GM18861 (cell line): ENCODE measurements around the gene CD19.
"Not testable (repeated sequence)": the region's sequence is repeated elsewhere in the genome, so short reads cannot be mapped to it uniquely, and the experiment has no call there.

ENCODE experiments used
- ATAC-seq: cut with Tn5 transposase; IDR thresholded peaks from one replicate; pipeline ENCODE4 v1.9.1; 2021; ENCODE audit not compliant: unreplicated experiment

Gene CD19

DNA sequence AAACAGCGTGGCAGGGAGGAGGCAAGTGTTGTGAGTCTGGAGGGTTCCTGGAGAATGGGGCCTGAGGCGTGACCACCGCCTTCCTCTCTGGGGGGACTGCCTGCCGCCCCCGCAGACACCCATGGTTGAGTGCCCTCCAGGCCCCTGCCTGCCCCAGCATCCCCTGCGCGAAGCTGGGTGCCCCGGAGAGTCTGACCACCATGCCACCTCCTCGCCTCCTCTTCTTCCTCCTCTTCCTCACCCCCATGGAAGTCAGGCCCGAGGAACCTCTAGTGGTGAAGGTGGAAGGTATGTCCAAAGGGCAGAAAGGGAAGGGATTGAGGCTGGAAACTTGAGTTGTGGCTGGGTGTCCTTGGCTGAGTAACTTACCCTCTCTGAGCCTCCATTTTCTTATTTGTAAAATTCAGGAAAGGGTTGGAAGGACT is at the start of gene CD19:
Gene CD19 (plus strand): TSS at position 171 of the 425 bp plus-strand sequence. CDS start 30 bp downstream, at position 201.
- ATAC-seq: no peak

DNA sequence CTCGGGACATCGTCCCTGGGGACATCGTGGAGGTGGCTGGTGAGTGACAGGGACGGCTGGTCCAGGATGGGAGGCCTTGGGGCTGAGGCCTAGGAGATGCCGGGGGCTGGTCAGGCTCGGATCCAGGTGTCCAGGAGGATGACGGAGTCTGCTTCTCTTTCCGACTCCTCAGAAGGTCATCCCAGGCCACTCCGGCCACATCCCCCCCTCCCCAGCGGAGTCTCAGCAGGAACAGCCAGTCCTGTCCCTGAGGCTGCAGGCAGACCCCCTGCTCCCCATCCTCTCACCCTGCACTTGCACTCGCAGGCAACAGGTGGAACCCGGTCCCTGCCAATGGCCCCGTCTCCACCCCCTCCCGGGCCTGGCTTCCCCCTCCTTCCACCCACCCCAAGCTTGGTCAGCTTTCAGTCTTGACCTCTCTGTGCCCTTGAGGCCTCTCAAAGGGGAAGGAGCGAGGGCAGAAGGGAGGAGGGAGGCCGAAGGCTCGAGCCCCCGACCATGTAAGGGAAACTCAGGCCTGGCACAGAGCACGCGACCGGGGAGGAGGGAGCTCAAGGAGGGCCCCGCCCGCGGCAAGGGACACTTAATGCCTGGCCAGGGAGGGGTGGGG is 49.1 kb upstream of the CD19 start:
- ATAC-seq: no peak

GRCh38 chr16:28883221-28883996 is 48.4 kb upstream of the CD19 start:
- no peak for ATAC-seq

DNA sequence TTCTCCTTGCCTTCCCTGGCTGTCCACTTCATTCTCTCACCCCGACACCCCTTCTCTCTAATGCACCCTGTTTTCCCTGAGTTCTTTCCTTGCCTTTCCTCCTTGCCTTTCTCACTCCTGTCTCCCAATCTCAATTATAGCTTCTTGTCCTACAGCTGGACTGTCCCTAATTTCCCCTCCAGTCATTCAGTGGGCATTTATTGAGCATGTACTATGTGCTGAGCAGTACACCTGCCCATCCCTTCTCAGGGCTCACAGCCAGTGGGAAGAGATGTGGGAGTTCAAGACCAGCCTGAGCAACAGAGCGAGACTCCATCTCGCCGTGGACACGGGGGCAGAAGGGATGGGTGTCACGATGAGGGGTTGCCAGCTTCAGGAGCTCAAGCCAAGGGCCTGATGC is 47.7 kb upstream of the CD19 start:
- ATAC-seq: no peak

DNA sequence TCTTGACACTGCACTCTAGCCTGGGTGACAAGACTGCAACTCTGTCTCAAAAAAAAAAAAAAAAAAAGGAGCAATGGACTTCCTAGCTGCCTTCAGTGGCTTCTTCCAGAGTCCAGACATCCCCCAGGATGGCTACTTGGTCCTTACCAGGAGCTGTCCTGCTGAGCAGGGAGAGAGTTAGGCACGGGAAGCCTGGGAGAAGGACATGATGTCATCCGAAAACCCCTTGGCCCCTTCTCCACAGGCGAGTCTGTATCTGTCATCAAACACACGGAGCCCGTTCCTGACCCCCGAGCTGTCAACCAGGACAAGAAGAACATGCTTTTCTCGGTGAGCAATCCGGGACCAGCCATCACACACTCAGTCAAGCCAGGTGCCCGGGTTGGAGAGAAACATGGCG is 44.8 kb upstream of the CD19 start:
- no peak for ATAC-seq

- ATAC-seq: not testable (repeated sequence)
Measured at GRCh38 chr16:28890355-28890754, 41.4 kb upstream of the CD19 start.

DNA sequence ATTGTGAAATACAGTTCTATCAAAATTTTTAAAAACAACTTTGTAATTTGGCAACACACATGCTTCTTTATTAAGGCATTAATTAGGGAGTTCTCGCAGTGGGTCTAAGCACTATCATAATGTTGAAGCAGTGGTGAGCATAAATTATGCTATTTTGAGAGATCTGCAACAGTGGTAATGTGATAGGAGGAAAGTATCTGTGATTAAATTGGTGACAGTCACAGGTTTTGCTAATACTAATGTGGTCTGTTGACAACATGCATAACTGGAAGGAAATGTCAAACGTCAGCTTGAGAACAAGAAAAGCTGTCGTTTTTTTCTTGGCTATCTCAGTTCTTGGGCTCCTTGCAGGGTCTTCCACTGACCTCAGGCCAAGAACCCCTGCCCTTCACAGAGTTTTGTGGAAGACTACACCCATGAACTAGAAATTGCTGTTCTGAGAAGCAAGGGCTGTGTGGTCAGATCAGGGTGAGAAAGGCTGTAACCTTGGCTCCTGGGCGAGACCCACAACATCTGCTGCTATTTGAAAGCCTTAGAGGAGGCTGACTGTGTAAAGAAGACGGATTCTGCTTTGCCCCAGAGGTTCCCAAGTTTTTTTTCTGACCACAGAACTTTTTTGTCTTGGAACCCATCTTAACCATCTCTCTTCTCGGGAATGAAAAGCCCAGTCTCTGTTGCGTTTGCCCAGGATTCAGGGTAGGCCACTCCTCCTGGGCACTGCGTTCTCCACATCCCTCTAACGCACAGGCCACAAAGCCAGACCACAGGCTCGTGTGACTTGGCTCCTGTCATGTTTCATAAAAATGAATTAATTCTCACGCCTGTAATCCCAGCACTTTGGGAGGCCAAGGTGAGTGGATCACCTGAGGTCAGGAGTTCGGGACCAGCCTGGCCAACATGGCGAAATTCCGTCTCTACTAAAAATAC is 39.5 kb upstream of the CD19 start:
- ATAC-seq: no peak

DNA sequence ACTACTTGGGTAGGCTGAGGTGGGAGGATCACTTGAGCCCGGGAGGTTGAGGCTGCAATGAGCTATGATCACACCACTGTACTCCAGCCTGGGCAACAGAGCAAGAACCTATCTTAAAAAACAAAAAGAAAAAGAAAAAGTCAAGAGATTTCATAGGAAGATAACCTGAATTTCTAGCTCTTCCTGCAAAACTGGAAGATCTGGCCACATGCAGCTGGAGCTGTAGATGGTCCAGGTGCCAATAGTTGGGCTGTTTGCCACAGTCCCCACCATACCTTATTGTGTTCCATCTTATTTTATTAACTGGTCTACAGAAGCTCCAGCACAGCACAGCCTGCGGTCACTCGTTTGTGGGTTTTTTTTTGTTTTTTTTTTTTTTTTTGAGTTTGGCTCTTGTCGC is 38.5 kb upstream of the CD19 start:
- no peak for ATAC-seq

DNA sequence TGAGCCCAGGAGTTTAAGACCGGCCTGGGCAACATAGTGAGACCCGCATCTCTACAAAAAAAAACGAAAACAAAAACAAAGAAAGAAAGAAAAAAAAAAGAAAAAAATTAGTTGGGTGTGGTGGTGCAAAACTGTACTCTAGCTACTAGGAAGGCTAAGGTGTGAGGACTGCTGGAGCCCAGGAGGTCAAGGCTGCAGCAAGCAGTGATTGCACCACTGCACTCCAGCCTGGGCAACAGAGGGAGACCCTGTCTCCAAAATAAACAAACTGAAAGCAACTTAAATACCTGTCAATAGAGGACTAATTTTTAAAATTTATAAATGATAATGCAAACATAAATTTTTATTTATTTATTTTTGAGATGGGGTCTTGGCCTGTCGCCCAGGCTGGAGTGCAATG is 36.2 kb upstream of the CD19 start:
- ATAC-seq: no peak

- ATAC-seq: no peak
Measured at GRCh38 chr16:28897826-28898225, 33.9 kb upstream of the CD19 start.

- ATAC-seq: no peak
Measured at GRCh38 chr16:28898266-28898665, 33.5 kb upstream of the CD19 start.

- no peak for ATAC-seq
Measured at GRCh38 chr16:28898942-28899341, 32.8 kb upstream of the CD19 start.

GRCh38 chr16:28899882-28900590 is 31.7 kb upstream of the CD19 start:
- ATAC-seq: no peak

GRCh38 chr16:28900601-28901000 is 31.2 kb upstream of the CD19 start:
- ATAC-seq: no peak

GRCh38 chr16:28901862-28902261 is 29.9 kb upstream of the CD19 start:
- ATAC-seq: no peak

GRCh38 chr16:28902909-28903308 is 28.9 kb upstream of the CD19 start:
- ATAC-seq: no peak

DNA sequence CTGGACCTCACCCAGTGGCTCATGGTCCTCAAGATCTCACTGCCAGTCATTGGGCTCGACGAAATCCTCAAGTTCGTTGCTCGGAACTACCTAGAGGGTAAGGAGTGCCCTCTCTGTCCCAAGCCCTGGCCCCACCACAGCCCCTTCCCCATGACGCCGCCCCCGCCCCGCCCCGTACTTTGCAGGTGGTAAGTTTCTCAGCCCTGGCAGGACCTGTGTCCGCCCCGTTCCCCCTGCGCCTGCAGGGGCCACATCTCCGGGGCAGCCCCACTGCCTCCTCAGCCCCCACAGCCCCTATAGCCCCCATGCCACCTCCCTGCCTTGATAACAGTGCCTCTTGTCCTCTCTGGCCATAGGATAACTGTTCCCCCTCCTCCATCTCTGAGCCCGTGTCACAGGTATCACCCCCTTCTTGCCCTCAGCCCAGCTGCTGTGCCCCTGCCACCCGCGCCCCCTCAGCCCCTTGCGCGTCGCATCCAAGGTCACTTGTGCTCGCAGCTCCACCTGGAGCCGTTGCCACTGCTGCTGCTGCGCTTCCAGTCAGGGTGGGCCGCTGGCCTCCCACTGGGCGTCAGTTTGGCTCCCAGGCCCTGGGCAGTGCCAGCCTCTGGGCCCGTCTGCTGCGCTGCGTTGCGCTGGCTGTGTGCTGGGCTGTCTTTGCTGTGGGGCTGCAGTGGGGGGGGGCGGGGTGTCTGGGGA is 28.3 kb upstream of the CD19 start:
- ATAC-seq: no peak

GRCh38 chr16:28904363-28904762 is 27.4 kb upstream of the CD19 start:
- ATAC-seq: no peak

DNA sequence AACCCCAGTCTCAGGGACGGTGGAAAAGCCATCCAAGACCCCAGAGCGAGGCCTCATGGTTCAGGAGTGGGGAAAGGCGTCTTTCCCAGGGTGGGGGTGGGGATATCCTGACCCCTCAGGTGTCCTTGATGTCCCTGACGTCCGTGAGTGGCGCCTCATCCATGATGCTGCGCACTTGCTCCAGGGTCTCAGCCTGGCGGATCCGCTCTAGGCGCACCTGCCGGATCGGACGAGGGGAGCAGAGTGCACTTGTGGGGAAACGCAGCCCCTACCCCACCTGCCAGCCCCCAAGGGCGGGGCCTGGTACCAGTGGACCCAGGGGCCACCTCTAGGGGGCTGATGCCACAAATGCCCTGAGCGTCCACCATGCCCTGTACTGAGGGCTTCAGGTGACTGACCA is 26.9 kb upstream of the CD19 start:
- ATAC-seq: no peak

DNA sequence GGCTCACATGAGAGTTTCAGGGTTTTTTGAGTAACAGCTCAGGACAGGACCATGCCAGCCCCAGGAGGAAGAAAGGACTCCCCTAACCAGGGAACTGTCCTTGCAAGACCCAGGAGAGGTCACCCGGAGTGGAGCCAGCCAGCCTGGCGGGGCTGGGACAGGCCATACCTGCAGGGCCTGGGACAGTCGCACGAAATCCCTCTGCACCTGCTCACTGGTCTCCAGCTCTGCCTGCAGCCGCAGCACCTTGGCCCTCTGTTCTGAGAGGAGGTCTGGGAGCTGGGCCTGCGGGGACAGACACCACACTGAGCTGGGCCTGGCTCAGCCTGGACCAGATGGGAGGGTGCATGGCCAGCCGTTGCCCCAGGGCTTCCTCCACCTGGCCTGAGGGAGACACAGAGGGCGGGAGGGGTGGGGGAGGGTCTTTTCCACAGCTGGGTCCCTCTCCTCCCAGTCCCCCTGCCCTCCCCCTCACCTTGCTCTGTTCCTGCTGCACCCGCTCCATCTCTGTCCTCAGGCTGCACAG is 26.5 kb upstream of the CD19 start:
- ATAC-seq: no peak
